ENCODE results near the gene DOCK10.
A peak's percentile ranks its signal among the peaks of the same experiment; 100 is the strongest.

Gene DOCK10

DNA sequence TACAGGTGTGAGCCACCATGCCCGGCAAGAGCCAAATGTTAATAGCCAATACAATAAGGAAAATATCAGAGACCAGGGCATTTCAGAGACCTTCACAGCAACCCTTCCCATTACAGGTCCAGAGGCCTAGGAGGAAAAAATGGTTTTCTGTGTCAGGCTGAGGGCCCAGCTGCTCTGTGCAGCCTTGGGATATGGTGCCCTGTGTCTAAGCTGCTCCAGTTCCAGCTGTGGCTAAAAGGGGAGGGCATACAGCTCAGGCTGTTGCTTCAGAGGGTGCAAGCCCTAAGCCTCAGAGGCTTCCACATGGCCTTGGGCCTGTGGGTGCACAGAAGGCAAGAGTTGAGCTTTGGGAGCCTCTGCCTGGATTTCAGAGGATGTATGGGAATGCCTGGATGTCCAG, 306.0 kb downstream of the DOCK10 start:
- POLR2A ChIA-PET = no interaction called here

DNA sequence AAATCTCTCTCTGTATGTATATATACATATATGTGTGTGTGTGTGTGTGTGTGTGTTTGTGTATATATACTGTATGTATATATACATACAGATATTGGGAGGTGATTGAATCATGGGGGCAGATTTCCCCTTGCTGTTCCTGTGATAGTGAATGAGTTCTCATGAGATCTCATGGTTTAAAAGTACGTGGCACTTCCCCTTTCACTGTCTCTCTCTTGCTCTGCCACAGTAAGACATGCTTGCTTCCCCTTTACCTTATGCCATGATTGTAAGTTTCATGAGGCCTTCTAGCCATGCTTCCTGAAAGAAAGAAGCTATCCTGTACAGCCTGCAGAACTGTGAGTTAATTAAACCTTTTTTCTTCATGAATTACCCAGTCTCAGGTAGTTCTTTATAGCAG, 307.3 kb downstream of the DOCK10 start:
- Histone ChIP-seq H3K36me3 (ENCODE audit: control insufficient read depth in 2 of 2, insufficient read depth in 1 of 2, low read length in 2 of 2) (no peaks in the 10 kb centered on the region), H3K9me3 (ENCODE audit: control insufficient read depth, insufficient read depth, low read depth, low read length) (no peaks in the 10 kb centered on the region), H3K4me3 (ENCODE audit: low read depth, low read length) (no peak overlapping the region), H3K4me1 (ENCODE audit: control insufficient read depth, insufficient read depth, low read length) (no peaks in the 10 kb centered on the region), H3K27ac (ENCODE audit: extremely low read depth, low read depth, low read length) (no peak overlapping the region)
- TF ChIP-seq ZNF341 (tag by site-specific recombination; IDR thresholded peaks at IDR 0.05; ENCODE audit: low read depth) (no peak), ZNF248 (tag by site-specific recombination; IDR thresholded peaks at IDR 0.05) (no peak), SP2 (tag by site-specific recombination; IDR thresholded peaks at IDR 0.05) (no peak), ZNF140 (tag by site-specific recombination; IDR thresholded peaks at IDR 0.05) (no peak), ZNF626 (tag by site-specific recombination; IDR thresholded peaks at IDR 0.05) (no peak), ZBTB20 (tag by site-specific recombination; IDR thresholded peaks at IDR 0.05) (no peak), OVOL3 (tag by site-specific recombination; IDR thresholded peaks at IDR 0.05) (no peak), ZNF558 (tag by site-specific recombination; IDR thresholded peaks at IDR 0.05) (no peak), ZNF629 (tag by site-specific recombination; IDR thresholded peaks at IDR 0.05) (no peak)
- TF ChIP-seq, protein P1, sequence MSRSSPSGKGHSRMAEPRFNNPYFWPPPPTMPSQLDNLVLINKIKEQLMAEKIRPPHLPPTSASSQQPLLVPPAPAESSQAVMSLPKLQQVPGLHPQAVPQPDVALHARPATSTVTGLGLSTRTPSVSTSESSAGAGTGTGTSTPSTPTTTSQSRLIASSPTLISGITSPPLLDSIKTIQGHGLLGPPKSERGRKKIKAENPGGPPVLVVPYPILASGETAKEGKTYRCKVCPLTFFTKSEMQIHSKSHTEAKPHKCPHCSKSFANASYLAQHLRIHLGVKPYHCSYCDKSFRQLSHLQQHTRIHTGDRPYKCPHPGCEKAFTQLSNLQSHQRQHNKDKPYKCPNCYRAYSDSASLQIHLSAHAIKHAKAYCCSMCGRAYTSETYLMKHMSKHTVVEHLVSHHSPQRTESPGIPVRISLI (tag by site-specific recombination; IDR thresholded peaks at IDR 0.05) = no peak
- TF ChIP-seq, protein P2, sequence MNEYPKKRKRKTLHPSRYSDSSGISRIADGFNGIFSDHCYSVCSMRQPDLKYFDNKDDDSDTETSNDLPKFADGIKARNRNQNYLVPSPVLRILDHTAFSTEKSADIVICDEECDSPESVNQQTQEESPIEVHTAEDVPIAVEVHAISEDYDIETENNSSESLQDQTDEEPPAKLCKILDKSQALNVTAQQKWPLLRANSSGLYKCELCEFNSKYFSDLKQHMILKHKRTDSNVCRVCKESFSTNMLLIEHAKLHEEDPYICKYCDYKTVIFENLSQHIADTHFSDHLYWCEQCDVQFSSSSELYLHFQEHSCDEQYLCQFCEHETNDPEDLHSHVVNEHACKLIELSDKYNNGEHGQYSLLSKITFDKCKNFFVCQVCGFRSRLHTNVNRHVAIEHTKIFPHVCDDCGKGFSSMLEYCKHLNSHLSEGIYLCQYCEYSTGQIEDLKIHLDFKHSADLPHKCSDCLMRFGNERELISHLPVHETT (tag by site-specific recombination; IDR thresholded peaks at IDR 0.05) = no peak
- CTCF ChIA-PET = interaction anchor here (1.4 to 1.8 kb wide), 2 partner anchors 11 to 268 kb away, joined by 4 to 6 read pairs; no protein-coding TSS in a partner anchor
- POLR2A ChIA-PET = no interaction called here

More for the DNA sequence above, 306.0 kb downstream of the DOCK10 start:
- Histone ChIP-seq H3K4me1 (ENCODE audit: control insufficient read depth, insufficient read depth, low read length) (no peaks in the 10 kb centered on the region), H3K36me3 (ENCODE audit: control insufficient read depth in 2 of 2, insufficient read depth in 1 of 2, low read length in 2 of 2) (no peaks in the 10 kb centered on the region), H3K9me3 (ENCODE audit: control insufficient read depth, insufficient read depth, low read depth, low read length) (no peaks in the 10 kb centered on the region), H3K27ac (ENCODE audit: extremely low read depth, low read depth, low read length) (no peak overlapping the region), H3K4me3 (ENCODE audit: low read depth, low read length) (no peak overlapping the region)
- TF ChIP-seq ZNF585B (tag by site-specific recombination; IDR thresholded peaks at IDR 0.05) (peak; percentile 97), TRIM28 (IDR thresholded peaks at IDR 0.05; ENCODE audit: borderline replicate concordance, low read length) (peak; percentile 96), SETDB1 (IDR thresholded peaks at IDR 0.05; ENCODE audit: insufficient read length, low read length) (peak; percentile 80), KLF9 (tag by site-specific recombination; IDR thresholded peaks at IDR 0.05; ENCODE audit: low read depth) (no peak)
- TF ChIP-seq, protein P3, sequence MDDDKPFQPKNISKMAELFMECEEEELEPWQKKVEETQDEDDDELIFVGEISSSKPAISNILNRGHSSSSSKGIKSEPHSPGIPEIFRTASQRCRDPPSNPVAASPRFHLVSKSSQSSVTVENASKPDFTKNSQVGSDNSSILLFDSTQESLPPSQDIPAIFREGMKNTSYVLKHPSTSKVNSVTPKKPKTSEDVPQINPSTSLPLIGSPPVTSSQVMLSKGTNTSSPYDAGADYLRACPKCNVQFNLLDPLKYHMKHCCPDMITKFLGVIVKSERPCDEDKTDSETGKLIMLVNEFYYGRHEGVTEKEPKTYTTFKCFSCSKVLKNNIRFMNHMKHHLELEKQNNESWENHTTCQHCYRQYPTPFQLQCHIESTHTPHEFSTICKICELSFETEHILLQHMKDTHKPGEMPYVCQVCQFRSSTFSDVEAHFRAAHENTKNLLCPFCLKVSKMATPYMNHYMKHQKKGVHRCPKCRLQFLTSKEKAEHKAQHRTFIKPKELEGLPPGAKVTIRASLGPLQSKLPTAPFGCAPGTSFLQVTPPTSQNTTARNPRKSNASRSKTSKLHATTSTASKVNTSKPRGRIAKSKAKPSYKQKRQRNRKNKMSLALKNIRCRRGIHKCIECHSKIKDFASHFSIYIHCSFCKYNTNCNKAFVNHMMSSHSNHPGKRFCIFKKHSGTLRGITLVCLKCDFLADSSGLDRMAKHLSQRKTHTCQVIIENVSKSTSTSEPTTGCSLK (tag by site-specific recombination; IDR thresholded peaks at IDR 0.05) = no peak
- CTCF ChIA-PET = no interaction called here

DNA sequence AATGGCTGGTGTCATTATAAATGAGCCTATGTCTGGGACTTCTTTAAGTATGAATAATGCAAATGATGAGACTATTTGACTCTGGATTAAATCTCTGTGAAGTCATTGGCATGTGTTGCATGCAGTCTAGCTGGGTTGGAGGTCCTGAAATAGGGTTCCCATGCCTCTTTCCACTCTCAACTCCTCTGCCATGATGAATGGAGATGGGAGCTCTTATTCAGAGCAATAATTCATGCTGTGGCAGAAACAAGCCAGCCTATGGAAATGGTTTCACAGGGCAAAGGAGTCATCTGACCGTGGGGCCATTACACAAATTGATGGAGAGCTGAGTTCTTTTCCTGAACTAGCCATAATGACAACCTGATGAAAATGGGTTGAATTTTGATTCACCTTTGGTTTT, 310.6 kb downstream of the DOCK10 start:
- Histone ChIP-seq H3K4me3 (ENCODE audit: low read depth, low read length) (no peak overlapping the region), H3K27ac (ENCODE audit: extremely low read depth, low read depth, low read length) (no peak overlapping the region), H3K9me3 (ENCODE audit: control insufficient read depth, insufficient read depth, low read depth, low read length) (no peaks in the 10 kb centered on the region; the same call in 1 of the 2 replicates), H3K36me3 (ENCODE audit: control insufficient read depth in 2 of 2, insufficient read depth in 1 of 2, low read length in 2 of 2) (no peaks in the 10 kb centered on the region), H3K4me1 (ENCODE audit: control insufficient read depth, insufficient read depth, low read length) (no peaks in the 10 kb centered on the region)
- no peak for TF ChIP-seq ZNF514 (tag by site-specific recombination; IDR thresholded peaks at IDR 0.05)
- TF ChIP-seq, protein P4, sequence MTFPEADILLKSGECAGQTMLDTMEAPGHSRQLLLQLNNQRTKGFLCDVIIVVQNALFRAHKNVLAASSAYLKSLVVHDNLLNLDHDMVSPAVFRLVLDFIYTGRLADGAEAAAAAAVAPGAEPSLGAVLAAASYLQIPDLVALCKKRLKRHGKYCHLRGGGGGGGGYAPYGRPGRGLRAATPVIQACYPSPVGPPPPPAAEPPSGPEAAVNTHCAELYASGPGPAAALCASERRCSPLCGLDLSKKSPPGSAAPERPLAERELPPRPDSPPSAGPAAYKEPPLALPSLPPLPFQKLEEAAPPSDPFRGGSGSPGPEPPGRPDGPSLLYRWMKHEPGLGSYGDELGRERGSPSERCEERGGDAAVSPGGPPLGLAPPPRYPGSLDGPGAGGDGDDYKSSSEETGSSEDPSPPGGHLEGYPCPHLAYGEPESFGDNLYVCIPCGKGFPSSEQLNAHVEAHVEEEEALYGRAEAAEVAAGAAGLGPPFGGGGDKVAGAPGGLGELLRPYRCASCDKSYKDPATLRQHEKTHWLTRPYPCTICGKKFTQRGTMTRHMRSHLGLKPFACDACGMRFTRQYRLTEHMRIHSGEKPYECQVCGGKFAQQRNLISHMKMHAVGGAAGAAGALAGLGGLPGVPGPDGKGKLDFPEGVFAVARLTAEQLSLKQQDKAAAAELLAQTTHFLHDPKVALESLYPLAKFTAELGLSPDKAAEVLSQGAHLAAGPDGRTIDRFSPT (tag by site-specific recombination; IDR thresholded peaks at IDR 0.05) = no peak
- TF ChIP-seq, protein P5, sequence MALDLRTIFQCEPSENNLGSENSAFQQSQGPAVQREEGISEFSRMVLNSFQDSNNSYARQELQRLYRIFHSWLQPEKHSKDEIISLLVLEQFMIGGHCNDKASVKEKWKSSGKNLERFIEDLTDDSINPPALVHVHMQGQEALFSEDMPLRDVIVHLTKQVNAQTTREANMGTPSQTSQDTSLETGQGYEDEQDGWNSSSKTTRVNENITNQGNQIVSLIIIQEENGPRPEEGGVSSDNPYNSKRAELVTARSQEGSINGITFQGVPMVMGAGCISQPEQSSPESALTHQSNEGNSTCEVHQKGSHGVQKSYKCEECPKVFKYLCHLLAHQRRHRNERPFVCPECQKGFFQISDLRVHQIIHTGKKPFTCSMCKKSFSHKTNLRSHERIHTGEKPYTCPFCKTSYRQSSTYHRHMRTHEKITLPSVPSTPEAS (tag by site-specific recombination; IDR thresholded peaks at IDR 0.05) = no peak
- TF ChIP-seq SCRT2 (tag by site-specific recombination; IDR thresholded peaks at IDR 0.05) = no peak
- TF ChIP-seq ZNF658 (tag by site-specific recombination; IDR thresholded peaks at IDR 0.05) = no peak
- no peak for TF ChIP-seq ZNF501 (tag by site-specific recombination; IDR thresholded peaks at IDR 0.05)
- no peak for TF ChIP-seq ZNF404 (tag by site-specific recombination; IDR thresholded peaks at IDR 0.05)
- TF ChIP-seq ZNF707 (tag by site-specific recombination; IDR thresholded peaks at IDR 0.05) = no peak
- TF ChIP-seq ZNF416 (tag by site-specific recombination; IDR thresholded peaks at IDR 0.05) = no peak
- no peak for TF ChIP-seq WT1 (tag by site-specific recombination; IDR thresholded peaks at IDR 0.05)
- TF ChIP-seq ZBTB20 (tag by site-specific recombination; IDR thresholded peaks at IDR 0.05) = no peak
- ChIA-PET CTCF (no interaction called here), POLR2A (no interaction called here)
